Fibroblast of the aortic adventitia (primary cell): ENCODE results near the gene SYTL1. TPM values are rescaled to one million over a fixed set of nuclear protein-coding genes. Genes with fewer than 3 reads are reported as not detected.

Experiments
- DNase-seq: peaks from one replicate; pipeline ENCODE4 v3.0.0-alpha.2; 2010; ENCODE audit warnings: low read depth
- H3K4me3 ChIP-seq: 2 replicates; pipeline ENCODE4 v1.5.1; 2011; ENCODE audit warnings: low read depth, mild to moderate bottlenecking, control low read depth, low read length, moderate library complexity
- CTCF ChIP-seq: IDR thresholded peaks from 2 replicates; pipeline ENCODE4 v1.5.1; 2011; ENCODE audit warnings: mild to moderate bottlenecking, low read length, control low read depth, inconsistent platforms; ENCODE audit not compliant: insufficient read depth
- total RNA-seq: library from RNA; depleted of rRNA; stranded (reverse); fragments of >200 nt; gene quantifications from 2 replicates; pipeline ENCODE4 v1.2.3, GENCODE V29; 2012; ENCODE audit warnings: low replicate concordance

The SYTL1 gene
- total RNA-seq, 1 donor = 0.09 TPM

DNA sequence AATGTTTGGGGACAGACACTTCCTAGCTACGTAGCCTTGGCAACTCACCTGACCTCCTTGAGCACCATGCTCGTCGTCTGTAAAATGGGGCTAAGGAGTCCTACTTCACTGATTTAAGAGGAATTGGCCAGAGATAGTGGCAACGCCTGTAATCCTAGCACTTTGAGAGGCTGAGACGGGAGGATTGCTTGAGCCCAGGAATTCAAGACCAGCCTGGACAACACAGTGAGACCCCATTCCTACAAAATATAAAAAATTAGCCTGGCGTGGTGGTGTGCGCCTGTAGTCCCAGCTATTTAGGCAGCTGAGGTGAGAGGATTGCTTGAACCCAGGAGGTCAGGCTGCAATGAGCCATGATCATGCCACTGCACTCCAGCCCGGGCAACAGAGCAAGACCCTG is 4.5 kb downstream of the SYTL1 start:
- no peak for TF ChIP-seq CTCF
- no peak for DNase-seq
- H3K4me3 ChIP-seq = no peak overlapping the region

GRCh38 chr1:27346991-27347624 is 5.3 kb downstream of the SYTL1 start:
- TF ChIP-seq CTCF = no peak
- H3K4me3 ChIP-seq = no peak overlapping the region
- no peak for DNase-seq

DNA sequence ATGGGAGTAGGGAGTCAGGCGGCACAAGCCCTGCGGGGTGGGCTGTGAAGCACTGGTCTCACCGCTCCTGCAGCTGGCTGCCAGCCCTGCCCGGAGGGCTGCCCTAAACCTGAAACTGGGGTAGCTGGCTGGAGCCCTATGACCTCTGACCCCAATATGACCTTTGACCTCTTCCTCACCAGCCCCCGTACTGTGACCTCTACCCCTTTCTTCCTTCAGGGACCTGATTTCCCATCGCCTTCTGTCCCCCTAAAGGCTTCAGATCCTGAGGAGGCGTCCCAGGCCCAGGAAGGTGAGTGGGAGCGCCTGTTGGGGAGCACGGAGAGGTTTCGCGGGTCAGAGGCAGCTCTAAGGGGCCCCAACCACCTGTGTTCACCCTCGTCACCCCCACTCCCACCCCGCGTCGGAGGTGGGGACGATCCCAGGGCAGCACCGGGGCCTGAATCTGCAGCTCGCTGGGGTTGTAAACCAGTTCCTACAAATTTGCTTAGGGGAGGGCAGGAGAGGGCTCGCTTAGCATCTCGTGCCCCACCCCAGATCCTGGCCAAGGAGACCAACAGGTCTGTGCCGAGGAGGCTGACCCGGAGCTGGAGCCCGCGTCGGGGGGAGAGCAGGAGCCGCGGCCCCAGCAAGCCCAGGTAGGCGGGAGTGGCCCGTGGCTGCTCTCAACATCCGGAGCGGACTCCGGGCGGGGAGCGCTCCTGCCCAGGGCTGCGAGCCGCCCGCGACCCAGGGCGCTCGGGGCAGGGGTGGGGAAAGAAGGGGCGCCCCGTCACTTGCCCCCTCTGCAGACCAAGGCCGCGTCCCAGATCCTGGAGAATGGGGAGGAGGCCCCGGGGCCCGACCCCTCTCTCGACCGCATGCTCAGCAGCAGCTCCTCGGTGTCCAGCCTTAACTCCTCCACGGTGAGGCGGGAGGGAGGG is 7.3 kb downstream of the SYTL1 start:
- TF ChIP-seq CTCF = no peak
- peak overlapping the region; percentile 45 for H3K4me3 ChIP-seq
- DNase-seq = no peak

DNA sequence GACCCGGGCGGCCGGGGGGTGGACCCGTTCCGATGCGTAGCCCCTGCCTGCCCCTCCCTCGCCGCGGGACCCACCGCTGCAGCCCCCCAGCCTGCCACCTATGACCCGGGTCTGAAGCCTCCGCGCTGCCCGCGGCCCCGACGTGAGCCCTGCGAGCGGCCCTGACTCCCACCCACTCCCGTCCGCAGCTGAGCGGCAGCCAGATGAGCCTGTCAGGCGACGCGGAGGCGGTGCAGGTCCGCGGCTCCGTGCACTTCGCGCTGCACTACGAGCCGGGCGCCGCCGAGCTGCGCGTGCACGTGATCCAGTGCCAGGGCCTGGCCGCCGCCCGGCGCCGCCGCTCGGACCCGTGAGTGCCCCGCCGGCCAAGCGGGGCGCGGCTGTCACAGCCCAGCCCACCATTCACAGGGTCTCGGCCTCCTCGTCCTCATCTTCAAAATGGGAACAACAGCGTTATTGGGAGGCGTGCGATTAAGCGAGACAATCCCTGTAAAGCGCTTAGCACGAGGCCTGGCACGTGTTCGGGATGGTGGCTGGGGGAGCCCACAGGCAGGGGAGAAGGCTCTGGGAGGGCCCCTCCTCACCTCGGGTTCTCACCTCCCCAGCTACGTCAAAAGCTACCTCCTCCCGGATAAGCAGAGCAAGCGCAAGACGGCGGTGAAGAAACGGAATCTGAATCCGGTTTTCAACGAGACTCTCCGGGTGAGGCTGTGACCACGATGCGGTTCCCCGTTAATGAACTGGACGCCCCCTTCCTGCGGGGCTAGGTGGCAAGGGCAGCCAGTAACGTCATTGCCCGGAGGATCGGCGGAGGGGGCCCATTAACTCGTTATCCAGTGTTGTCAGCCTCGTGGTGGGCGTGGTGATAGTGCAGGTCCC is 8.2 kb downstream of the SYTL1 start:
- no peak for TF ChIP-seq CTCF
- H3K4me3 ChIP-seq = peak overlapping the region; percentile 45
- peak; percentile 57 for DNase-seq

GRCh38 chr1:27350663-27351540 is 9.1 kb downstream of the SYTL1 start:
- TF ChIP-seq CTCF = no peak
- DNase-seq = no peak
- H3K4me3 ChIP-seq = no peak overlapping the region
